GM19025 (cell line): ENCODE measurements around the gene SYT2.
"Not testable (repeated sequence)": the region's sequence is repeated elsewhere in the genome, so short reads cannot be mapped to it uniquely, and the experiment has no call there.

Experiments
- ATAC-seq: cut with Tn5 transposase; IDR thresholded peaks from one replicate; pipeline ENCODE4 v1.9.1; 2021; ENCODE audit warnings: mild to moderate bottlenecking, low read depth, moderate library complexity; ENCODE audit not compliant: unreplicated experiment

SYT2 gene

GRCh38 chr1:202645097-202645476 lies 65.2 kb downstream of the SYT2 start:
- ATAC-seq = no peak

DNA sequence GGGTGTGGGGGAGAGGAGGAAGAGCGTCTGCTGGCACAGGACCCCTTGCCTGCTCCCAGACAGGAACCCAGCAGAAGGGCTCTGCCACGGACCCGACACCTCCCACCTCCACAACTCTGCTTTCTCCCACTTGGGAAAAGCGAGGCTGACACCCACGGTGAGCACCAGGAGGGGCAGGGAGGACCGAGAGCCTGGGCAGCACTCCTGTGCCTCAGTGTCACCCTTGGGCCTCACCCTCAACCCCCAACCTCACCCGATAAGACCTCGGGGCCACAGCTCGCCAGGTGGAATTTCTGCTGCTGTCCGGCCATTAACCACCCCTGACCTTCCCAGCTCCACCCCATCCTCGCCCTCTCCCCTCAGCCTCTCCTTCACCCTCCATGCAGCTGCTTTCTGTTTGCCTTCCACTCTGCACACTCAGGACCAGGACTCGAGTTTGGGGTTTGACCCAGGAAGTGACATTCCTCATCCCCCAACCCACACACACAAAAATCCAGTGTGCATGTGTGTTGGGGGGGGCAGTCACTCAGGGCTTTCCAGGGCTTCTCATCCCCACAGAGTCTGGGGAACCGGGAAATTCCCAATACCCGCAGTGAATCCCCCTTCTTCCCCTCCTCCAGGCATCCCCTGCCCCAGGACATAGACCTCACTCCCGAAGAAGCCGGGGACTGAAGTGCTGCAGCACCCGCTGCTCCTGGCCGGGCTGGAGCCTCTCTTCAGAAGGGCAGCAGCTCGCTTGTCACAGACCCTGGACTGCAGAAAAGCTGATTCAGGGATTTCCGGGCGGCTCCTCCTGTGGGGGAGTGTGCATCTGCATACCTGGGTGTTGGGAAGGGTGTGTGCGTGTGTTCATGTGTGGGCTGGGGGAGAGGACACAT lies 65.8 kb downstream of the SYT2 start:
- ATAC-seq = no peak

DNA sequence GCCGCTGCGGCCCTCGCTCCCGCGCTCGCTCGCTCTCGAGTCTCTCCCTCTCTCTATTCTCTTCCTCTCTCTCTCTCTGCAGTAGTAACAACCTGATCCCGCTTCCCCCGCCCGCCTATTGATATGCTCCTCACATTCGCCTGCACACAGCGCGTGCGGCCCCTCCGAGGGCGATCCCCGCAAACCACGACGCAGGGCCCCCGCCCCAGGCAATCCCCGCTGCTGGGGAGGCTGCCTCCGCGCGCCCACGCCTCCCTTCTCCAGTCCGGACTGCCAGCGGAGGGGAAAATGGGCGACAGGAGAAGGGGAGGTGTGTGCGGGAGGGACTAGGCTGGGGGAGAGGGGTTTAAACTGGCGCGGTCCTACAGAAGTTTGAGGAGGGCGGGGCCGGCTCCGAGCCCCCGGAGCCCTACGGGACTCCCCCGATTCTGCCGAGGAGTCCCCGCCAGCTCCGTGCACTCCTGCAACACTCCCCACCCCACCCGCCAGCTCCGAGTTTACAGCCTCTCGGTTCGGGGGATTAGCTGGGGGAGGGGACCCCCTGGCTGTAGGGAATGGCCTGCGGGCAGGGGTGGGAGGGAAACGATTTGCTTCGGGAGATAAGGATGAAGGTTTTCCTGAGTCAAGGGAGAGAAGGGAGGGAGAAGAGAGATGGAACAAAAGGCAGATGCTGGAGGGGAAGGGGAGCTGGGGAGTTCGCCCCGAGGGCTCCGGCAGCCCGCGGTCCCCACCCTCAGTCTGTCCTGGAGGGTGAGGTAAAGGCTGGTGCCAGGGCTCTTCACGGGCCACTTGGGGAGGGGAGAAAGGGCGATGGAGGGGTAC lies 66.6 kb downstream of the SYT2 start:
- ATAC-seq = no peak

DNA sequence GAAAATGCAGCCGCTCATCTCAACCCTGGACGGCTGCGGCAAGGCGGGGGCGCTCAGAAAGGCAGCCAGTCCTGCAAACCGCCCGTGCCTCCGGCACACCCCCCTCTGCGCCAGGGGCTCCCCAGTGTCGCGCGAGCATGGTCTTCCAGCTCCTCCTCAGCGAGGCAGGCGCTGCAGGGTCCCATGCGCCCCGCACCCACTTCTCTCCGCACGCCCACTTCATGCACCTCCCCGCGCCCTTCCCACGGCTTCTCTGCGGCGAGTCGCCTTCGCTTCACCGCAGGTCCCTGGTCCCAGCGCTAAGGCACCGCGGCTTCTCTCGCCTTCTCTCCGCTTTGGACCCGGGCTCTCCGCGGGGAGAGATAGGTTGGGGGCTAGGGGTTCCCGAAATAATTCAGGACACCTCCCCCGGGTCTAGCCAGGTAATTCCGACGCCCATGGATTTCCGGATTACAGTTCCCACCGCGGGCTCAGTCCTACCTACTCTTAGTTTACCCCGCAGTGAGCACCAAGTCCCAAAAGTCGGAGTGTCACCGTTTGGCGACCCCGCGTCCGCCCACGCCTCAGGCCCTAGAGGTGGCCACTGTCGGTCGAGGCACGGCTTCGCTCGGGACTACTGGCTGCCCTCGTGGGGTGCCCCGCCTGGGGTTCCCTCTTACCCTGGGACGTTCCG lies 67.5 kb downstream of the SYT2 start:
- ATAC-seq = no peak

- no peak for ATAC-seq
These were observed 68.0 kb downstream of the SYT2 start for GRCh38 chr1:202642212-202642611.

- no peak for ATAC-seq
These were observed 70.8 kb downstream of the SYT2 start for GRCh38 chr1:202639500-202639899.

DNA sequence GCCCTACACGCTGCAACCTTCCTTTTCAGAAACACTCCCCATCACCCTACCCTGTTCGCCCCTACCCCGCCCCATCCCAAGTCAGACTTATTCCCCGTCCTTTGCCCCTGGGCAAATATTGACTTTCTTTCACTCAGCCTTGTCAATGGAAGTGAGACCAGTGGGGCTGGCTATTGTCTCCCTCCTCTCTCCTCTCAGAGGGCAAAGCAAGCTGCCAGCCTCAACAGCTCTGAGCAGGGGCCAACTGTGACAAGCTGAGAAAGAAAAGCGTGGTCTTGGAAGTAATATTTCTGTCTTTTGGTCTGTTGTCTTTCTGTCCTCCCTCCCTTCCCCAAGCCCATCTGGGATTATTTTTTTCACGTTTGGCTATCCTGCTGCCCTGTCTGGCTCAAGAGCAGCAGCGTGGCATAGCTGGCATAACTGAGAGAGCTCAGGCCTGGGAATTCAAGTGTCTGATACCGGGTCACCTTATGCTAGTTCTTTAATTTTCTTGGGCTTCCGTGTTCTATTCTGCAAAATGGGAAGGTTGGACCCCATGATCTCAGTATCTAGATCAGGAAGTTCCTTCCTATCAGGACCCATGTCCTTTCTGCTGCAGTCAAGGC lies 71.5 kb downstream of the SYT2 start:
- ATAC-seq = not testable (repeated sequence)

DNA sequence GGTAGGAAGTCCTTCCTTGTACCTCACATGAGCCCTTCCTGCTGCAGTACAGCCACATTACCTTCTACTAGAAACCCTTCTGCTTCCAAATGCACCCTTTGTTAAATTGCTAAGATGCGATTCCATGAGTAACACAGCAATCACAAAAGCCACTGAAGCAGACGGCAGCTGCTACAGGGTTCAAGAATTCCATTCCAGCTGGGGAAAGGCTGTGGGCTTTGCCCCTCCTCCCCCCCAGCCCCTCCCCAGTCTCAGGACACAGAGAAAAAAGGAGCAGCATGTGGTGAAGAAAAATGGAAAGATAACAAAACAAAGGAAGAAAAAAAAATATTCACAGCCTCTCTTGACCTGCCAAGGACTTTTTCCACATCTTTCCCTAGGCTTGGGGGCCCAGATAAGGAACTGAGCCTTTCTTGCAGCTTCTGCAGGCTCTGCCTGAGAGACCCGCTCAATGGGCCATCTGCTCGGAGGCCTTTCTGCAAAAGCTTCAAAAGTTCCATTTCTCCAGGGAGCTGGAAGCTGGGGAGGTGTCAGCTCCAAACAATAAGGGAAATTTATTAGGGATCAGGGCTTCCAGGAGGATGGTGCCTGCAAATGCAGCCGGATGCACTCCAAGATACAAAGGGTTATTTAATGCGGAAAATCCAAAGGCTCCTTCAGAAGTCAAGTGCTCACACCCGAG lies 72.1 kb downstream of the SYT2 start:
- no peak for ATAC-seq

- ATAC-seq = not testable (repeated sequence)
These were observed 72.8 kb downstream of the SYT2 start for GRCh38 chr1:202637321-202638018.

GRCh38 chr1:202636171-202636570 lies 74.1 kb downstream of the SYT2 start:
- not testable (repeated sequence) for ATAC-seq

GRCh38 chr1:202632241-202632640 lies 78.0 kb downstream of the SYT2 start:
- no peak for ATAC-seq

DNA sequence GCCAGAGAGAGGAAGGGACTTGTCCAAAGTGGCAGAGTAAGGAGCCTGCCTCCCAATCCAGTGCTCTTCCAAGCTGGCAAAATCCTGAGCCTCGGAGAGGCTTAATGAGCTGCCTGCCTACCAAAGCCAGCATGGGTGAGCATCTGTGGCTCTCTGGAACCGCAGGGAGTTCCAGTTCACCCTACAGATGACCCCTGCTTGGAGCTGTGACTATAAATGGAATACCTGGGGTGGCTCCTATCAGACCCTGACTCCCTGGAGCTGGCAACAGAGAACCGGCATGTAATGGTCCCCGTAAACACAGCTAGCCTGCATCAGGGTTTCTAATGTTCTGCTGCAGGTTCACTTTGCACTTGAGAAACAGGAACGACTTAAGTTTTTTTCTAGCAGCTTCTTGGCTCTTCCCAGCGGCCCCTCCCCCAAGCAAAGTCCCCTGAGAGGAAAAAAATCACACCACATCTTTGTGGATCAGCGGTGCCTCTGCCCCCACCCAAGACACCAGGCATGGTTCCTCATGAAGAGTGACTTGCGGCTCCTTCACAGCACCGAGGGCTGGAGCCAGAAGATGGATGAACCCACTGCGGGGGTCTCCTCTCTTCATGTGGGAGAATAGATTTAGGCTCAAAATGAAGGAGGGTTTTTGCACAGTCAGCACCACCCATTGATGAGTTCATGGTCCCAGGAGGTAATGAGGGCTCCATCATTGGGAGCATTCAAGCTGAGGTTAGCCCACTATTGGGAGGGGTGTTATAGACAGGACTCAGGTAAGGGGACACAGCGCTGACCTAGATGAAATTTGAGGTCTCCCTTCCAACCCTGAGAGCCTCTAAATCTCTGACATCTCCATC lies 79.0 kb downstream of the SYT2 start:
- ATAC-seq = no peak

GRCh38 chr1:202630541-202630940 lies 79.7 kb downstream of the SYT2 start:
- ATAC-seq = no peak

- ATAC-seq = not testable (repeated sequence)
These were observed 80.2 kb downstream of the SYT2 start for GRCh38 chr1:202630096-202630495.

DNA sequence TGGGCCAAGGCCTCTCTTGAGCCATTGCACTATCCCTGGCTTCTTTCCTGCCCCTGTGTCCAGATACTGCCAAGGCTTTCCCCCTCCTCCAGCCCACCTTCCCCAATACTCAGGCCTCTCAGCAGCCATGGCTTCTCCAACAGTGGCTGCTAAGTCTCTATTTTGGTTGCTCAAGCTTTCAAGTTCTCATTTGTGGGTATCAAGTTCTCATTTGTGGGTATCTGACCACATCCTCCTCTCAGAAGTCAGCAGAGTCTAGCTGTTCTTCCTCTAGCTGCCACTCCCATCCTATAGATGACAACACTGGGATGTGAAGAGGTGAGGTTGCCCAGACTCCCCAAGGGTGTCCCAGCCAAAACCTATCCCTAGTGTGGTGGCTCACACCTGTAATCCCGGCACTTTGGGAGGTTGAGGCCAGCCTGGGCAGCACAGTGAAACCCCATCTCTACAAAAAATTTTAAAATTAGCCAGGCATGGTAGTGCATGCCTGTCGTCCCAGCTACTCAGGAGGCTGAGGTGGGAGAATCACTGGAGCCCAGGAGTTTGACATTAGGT lies 80.9 kb downstream of the SYT2 start:
- ATAC-seq = peak; percentile 72

GRCh38 chr1:202628646-202629215 lies 81.5 kb downstream of the SYT2 start:
- ATAC-seq = no peak

- no peak for ATAC-seq
These were observed 82.3 kb downstream of the SYT2 start for GRCh38 chr1:202627841-202628565.
